ENCODE data around the gene VSIG8. TPM values are rescaled to one million over a fixed set of nuclear protein-coding genes. Genes with fewer than 3 reads are reported as not detected.

The VSIG8 gene
- total and polyA plus RNA-seq, 2 donors (not counting 1 experiment from before 2014, with no cell fraction given), result not detected

DNA sequence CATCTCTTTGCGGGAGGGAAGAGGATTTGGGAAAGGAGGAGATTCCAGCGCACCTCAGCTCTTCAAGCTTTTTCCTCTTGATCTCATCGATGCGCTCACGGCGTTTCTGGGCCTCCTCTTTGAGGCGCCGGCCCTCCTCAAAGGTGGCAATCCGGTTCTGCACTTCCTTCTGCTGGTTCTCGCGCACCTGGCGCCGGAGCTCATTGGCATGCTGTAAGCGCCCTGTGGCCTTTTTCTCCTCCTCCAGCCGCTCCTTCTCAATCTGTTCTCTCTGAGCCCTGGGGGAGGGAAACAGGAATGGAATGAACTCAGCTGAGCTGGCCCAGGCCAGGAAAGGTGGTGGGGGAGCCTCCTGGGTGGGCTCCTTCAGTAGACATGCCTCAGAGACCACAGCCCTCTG is 10.4 kb upstream of the VSIG8 start:
- H3K27me3 ChIP-seq (replicated peaks in 1 of 4; ENCODE audit: control extremely low read depth in 1 of 4, control insufficient read depth in 3 of 4, insufficient read depth in 4 of 4, low read length in 3 of 4), result no peaks in the 10 kb centered on the region
- no peaks in the 10 kb centered on the region for H3K9me3 Mint-ChIP-seq (ENCODE audit: insufficient read depth)
- no peak overlapping the region for H3K4me2 ChIP-seq (replicated peaks; ENCODE audit: low read depth, low read length, poor library complexity, severe bottlenecking)
- 94% methylated on average over 13 of the region's 15 CpGs for WGBS (ENCODE audit: insufficient coverage)
- no peaks in the 10 kb centered on the region for H3K36me3 ChIP-seq (replicated peaks in 1 of 2; ENCODE audit: control extremely low read depth in 1 of 2, control insufficient read depth in 1 of 2, extremely low read depth in 1 of 2, insufficient read depth in 2 of 2, low read length in 1 of 2)
- H3K4me1 ChIP-seq (ENCODE audit: control insufficient read depth in 2 of 2, insufficient read depth in 2 of 2, low read length in 2 of 2), result no peaks in the 10 kb centered on the region
- H3K4me3 Mint-ChIP-seq, result no peak overlapping the region
- TF ChIP-seq, protein P1, sequence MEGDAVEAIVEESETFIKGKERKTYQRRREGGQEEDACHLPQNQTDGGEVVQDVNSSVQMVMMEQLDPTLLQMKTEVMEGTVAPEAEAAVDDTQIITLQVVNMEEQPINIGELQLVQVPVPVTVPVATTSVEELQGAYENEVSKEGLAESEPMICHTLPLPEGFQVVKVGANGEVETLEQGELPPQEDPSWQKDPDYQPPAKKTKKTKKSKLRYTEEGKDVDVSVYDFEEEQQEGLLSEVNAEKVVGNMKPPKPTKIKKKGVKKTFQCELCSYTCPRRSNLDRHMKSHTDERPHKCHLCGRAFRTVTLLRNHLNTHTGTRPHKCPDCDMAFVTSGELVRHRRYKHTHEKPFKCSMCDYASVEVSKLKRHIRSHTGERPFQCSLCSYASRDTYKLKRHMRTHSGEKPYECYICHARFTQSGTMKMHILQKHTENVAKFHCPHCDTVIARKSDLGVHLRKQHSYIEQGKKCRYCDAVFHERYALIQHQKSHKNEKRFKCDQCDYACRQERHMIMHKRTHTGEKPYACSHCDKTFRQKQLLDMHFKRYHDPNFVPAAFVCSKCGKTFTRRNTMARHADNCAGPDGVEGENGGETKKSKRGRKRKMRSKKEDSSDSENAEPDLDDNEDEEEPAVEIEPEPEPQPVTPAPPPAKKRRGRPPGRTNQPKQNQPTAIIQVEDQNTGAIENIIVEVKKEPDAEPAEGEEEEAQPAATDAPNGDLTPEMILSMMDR (IDR thresholded peaks at IDR 0.05), result no peak
- no peak for TF ChIP-seq EZH2 (IDR thresholded peaks at IDR 0.05; ENCODE audit: borderline replicate concordance, insufficient read depth, low read depth, low read length, poor library complexity, severe bottlenecking)
- intact Hi-C loops (cut with micrococcal nuclease), result no loop called here
- no peak for DNase-seq
- no peak overlapping the region for H3K9ac ChIP-seq (ENCODE audit: low read length)
- H3K9me3 ChIP-seq (ENCODE audit: control extremely low read depth in 1 of 3, control insufficient read depth in 2 of 3, insufficient read depth in 1 of 3, low read length in 2 of 3), result no peaks in the 10 kb centered on the region
- no peak overlapping the region for H3K27ac Mint-ChIP-seq
- H3K79me2 ChIP-seq (ENCODE audit: control insufficient read depth, insufficient read depth, low read length), result no peaks in the 10 kb centered on the region
- ChIA-PET POLR2A (no interaction called here), CTCF (interaction anchor here (1.2 to 2.0 kb wide), 2 partner anchors 16 to 63 kb away, joined by 3 to 7 read pairs; no protein-coding TSS in a partner anchor)
- ATAC-seq (ENCODE audit: low read depth), result no peak
- H4K20me1 ChIP-seq (ENCODE audit: control insufficient read depth, insufficient read depth, low read length, poor library complexity, severe bottlenecking), result no peaks in the 10 kb centered on the region
- H3K4me1 Mint-ChIP-seq, result no peaks in the 10 kb centered on the region
- H3K4me3 ChIP-seq (ENCODE audit: control extremely low read depth in 1 of 5, extremely low read depth in 1 of 5, insufficient read depth in 1 of 5, low read depth in 2 of 5, low read length in 4 of 5), result no peak overlapping the region
- H2AFZ ChIP-seq (ENCODE audit: insufficient read depth, low read depth, low read length, poor library complexity, severe bottlenecking), result no peak overlapping the region
- no peak overlapping the region for H3K27ac ChIP-seq (ENCODE audit: low read length in 2 of 2)
- H3K27me3 Mint-ChIP-seq, result peaks cover 16% of the 10 kb centered on the region

- no peak overlapping the region for H3K27ac ChIP-seq (ENCODE audit: low read length in 2 of 2)
- no peaks in the 10 kb centered on the region for H4K20me1 ChIP-seq (ENCODE audit: control insufficient read depth, insufficient read depth, low read length, poor library complexity, severe bottlenecking)
- H3K36me3 ChIP-seq (replicated peaks in 1 of 2; ENCODE audit: control extremely low read depth in 1 of 2, control insufficient read depth in 1 of 2, extremely low read depth in 1 of 2, insufficient read depth in 2 of 2, low read length in 1 of 2), result no peaks in the 10 kb centered on the region
- Mint-ChIP-seq H3K27ac (no peak overlapping the region), H3K27me3 (peaks cover 20% of the 10 kb centered on the region), H3K4me1 (no peaks in the 10 kb centered on the region), H3K9me3 (ENCODE audit: insufficient read depth) (no peaks in the 10 kb centered on the region), H3K4me3 (no peak overlapping the region)
- no peak overlapping the region for H3K4me3 ChIP-seq (ENCODE audit: control extremely low read depth in 1 of 5, extremely low read depth in 1 of 5, insufficient read depth in 1 of 5, low read depth in 2 of 5, low read length in 4 of 5)
- H3K4me2 ChIP-seq (replicated peaks; ENCODE audit: low read depth, low read length, poor library complexity, severe bottlenecking), result no peak overlapping the region
- intact Hi-C loops (cut with micrococcal nuclease), result no loop called here
- no peaks in the 10 kb centered on the region for H3K9me3 ChIP-seq (ENCODE audit: control extremely low read depth in 1 of 3, control insufficient read depth in 2 of 3, insufficient read depth in 1 of 3, low read length in 2 of 3)
- WGBS (ENCODE audit: insufficient coverage), result 100% methylated on average over 5 of the region's 5 CpGs
- no peak overlapping the region for H3K9ac ChIP-seq (ENCODE audit: low read length)
- no peak for ATAC-seq (ENCODE audit: low read depth)
- TF ChIP-seq, protein P1 (IDR thresholded peaks at IDR 0.05), result no peak
- no peak for TF ChIP-seq EZH2 (IDR thresholded peaks at IDR 0.05; ENCODE audit: borderline replicate concordance, insufficient read depth, low read depth, low read length, poor library complexity, severe bottlenecking)
- no peaks in the 10 kb centered on the region for H3K4me1 ChIP-seq (ENCODE audit: control insufficient read depth in 2 of 2, insufficient read depth in 2 of 2, low read length in 2 of 2)
- no peaks in the 10 kb centered on the region for H3K27me3 ChIP-seq (replicated peaks in 1 of 4; ENCODE audit: control extremely low read depth in 1 of 4, control insufficient read depth in 3 of 4, insufficient read depth in 4 of 4, low read length in 3 of 4)
- POLR2A ChIA-PET, result no interaction called here
- H3K79me2 ChIP-seq (ENCODE audit: control insufficient read depth, insufficient read depth, low read length), result no peaks in the 10 kb centered on the region
- DNase-seq, result no peak
- CTCF ChIA-PET, result no interaction called here
- H2AFZ ChIP-seq (ENCODE audit: insufficient read depth, low read depth, low read length, poor library complexity, severe bottlenecking), result no peak overlapping the region
These were observed 8.2 kb upstream of the VSIG8 start for GRCh38 chr1:159870704-159871103.
